ENCODE results near the gene YJU2. TPM values are rescaled to one million over a fixed set of nuclear protein-coding genes. Genes with fewer than 3 reads are reported as not detected.

Gene YJU2
- polyA plus RNA-seq, 1 donor from 2014 or later = 32.6 TPM

GRCh38 chr19:4310247-4311121, 63.6 kb downstream of the YJU2 start:
- Histone ChIP-seq H3K4me2 (ENCODE audit: low read length) (no peak overlapping the region), H3K36me3 (ENCODE audit: insufficient read depth, low read length) (peaks cover 10% of the 10 kb centered on the region), H3K4me3 (ENCODE audit: low read length) (no peak overlapping the region), H4K20me1 (ENCODE audit: insufficient read depth) (no peaks in the 10 kb centered on the region), H3K9me2 (ENCODE audit: insufficient read depth, low read length) (no peaks in the 10 kb centered on the region), H3K9ac (ENCODE audit: low read length) (no peak overlapping the region), H3F3A (ENCODE audit: insufficient read depth, low read length, poor library complexity, severe bottlenecking) (no peaks in the 10 kb centered on the region), H3K27ac (ENCODE audit: low read length) (no peak overlapping the region), H3K9me3 (ENCODE audit: low read length) (no peaks in the 10 kb centered on the region), H3K79me2 (replicated peaks; ENCODE audit: insufficient read depth, low read length) (no peaks in the 10 kb centered on the region), H2AFZ (ENCODE audit: low read depth, low read length) (no peak overlapping the region), H3K27me3 (ENCODE audit: insufficient read depth, low read depth, low read length) (no peaks in the 10 kb centered on the region)
- TF ChIP-seq MXI1 (conservative IDR thresholded peaks at IDR 0.05; ENCODE audit: poor library complexity, severe bottlenecking) = no peak
- TF ChIP-seq CTCF (IDR thresholded peaks at IDR 0.05; ENCODE audit: poor library complexity, severe bottlenecking) = no peak
- TF ChIP-seq EP300 (conservative IDR thresholded peaks at IDR 0.05; ENCODE audit: poor library complexity, severe bottlenecking) = no peak
- TF ChIP-seq SMC3 (conservative IDR thresholded peaks at IDR 0.05; ENCODE audit: poor library complexity) = no peak
- no peak for TF ChIP-seq REST (IDR thresholded peaks at IDR 0.05; ENCODE audit: borderline replicate concordance)
- TF ChIP-seq POLR2AphosphoS5 (IDR thresholded peaks at IDR 0.05) = no peak
- no peak for TF ChIP-seq TAF1 (IDR thresholded peaks at IDR 0.05; ENCODE audit: low read depth)
- TF ChIP-seq RAD21 (conservative IDR thresholded peaks at IDR 0.05) = no peak
- TF ChIP-seq EZH2 (IDR thresholded peaks at IDR 0.05; ENCODE audit: borderline replicate concordance, insufficient read depth, low read length, poor library complexity, severe bottlenecking) = no peak

GRCh38 chr19:4313847-4314490, 67.1 kb downstream of the YJU2 start:
- H2AFZ ChIP-seq (ENCODE audit: low read depth, low read length) = no peak overlapping the region
- TF ChIP-seq EP300 (conservative IDR thresholded peaks at IDR 0.05; ENCODE audit: poor library complexity, severe bottlenecking) = no peak
- TF ChIP-seq EZH2 (IDR thresholded peaks at IDR 0.05; ENCODE audit: borderline replicate concordance, insufficient read depth, low read length, poor library complexity, severe bottlenecking) = no peak
- no peak for TF ChIP-seq CTCF (IDR thresholded peaks at IDR 0.05; ENCODE audit: poor library complexity, severe bottlenecking)
- TF ChIP-seq TAF1 (IDR thresholded peaks at IDR 0.05; ENCODE audit: low read depth) = no peak
- TF ChIP-seq MXI1 (conservative IDR thresholded peaks at IDR 0.05; ENCODE audit: poor library complexity, severe bottlenecking) = no peak
- no peak for TF ChIP-seq RAD21 (conservative IDR thresholded peaks at IDR 0.05)
- no peak for TF ChIP-seq SMC3 (conservative IDR thresholded peaks at IDR 0.05; ENCODE audit: poor library complexity)
- TF ChIP-seq POLR2AphosphoS5 (IDR thresholded peaks at IDR 0.05) = no peak
- TF ChIP-seq REST (IDR thresholded peaks at IDR 0.05; ENCODE audit: borderline replicate concordance) = no peak
- no peaks in the 10 kb centered on the region for H3K9me2 ChIP-seq (ENCODE audit: insufficient read depth, low read length)
- peaks cover 20% of the 10 kb centered on the region for H3K36me3 ChIP-seq (ENCODE audit: insufficient read depth, low read length)
- no peak overlapping the region for H3K4me3 ChIP-seq (ENCODE audit: low read length)
- H3K79me2 ChIP-seq (replicated peaks; ENCODE audit: insufficient read depth, low read length) = no peaks in the 10 kb centered on the region
- H3K9me3 ChIP-seq (ENCODE audit: low read length) = no peaks in the 10 kb centered on the region
- H4K20me1 ChIP-seq (ENCODE audit: insufficient read depth) = no peaks in the 10 kb centered on the region
- no peaks in the 10 kb centered on the region for H3F3A ChIP-seq (ENCODE audit: insufficient read depth, low read length, poor library complexity, severe bottlenecking)
- H3K27ac ChIP-seq (ENCODE audit: low read length) = no peak overlapping the region
- H3K9ac ChIP-seq (ENCODE audit: low read length) = no peak overlapping the region
- H3K4me2 ChIP-seq (ENCODE audit: low read length) = no peak overlapping the region
- H3K27me3 ChIP-seq (ENCODE audit: insufficient read depth, low read depth, low read length) = no peaks in the 10 kb centered on the region
